ENCODE measurements around the gene PYGB. TPM values are rescaled to one million over a fixed set of nuclear protein-coding genes. Genes with fewer than 3 reads are reported as not detected.

Gene PYGB
- total RNA-seq, 1 donor from 2014 or later, result 167 TPM

DNA sequence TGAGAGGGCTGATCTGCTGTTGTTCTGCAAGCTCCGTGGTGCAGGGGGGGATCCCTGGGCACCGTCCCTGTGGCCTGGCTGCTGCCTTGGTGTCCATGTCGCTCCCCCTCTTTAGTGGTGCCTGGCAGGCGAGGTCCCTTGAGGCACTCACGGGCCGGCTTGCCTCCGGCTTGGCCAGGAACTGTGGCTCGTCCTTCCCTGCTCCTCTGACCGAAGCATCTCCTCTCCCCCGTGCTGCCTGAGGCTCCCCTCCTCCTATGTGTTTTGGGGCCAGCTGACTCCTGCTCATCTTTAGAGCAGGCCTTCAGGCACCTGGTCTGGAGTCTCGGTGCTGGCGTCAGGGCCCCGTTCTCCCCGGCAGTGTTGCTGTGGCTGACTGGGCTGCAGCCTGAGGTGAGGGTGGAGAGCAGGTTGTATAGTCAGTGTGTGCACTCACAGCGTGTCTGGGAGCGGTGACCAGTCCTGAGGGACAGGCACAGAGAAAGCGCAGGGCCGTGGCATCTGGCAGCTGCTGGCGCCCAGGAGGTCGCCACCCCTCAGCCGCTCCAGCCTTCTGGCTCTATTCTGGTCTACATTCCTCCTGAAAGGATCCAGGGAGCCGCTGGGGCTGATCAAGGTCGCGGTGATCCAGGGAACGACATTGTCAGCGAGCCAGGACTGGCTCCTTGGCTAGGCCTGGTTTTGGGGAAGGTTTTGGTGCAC lies 43.7 kb downstream of the PYGB start:
- DNase-seq (ENCODE audit: low read depth), result no peak
- H3K36me3 ChIP-seq (ENCODE audit: control insufficient read depth, insufficient read depth, low read length), result peaks cover 10% of the 10 kb centered on the region
- H3K27me3 ChIP-seq (ENCODE audit: control insufficient read depth, insufficient read depth, low read length), result no peaks in the 10 kb centered on the region
- TF ChIP-seq, protein P1, sequence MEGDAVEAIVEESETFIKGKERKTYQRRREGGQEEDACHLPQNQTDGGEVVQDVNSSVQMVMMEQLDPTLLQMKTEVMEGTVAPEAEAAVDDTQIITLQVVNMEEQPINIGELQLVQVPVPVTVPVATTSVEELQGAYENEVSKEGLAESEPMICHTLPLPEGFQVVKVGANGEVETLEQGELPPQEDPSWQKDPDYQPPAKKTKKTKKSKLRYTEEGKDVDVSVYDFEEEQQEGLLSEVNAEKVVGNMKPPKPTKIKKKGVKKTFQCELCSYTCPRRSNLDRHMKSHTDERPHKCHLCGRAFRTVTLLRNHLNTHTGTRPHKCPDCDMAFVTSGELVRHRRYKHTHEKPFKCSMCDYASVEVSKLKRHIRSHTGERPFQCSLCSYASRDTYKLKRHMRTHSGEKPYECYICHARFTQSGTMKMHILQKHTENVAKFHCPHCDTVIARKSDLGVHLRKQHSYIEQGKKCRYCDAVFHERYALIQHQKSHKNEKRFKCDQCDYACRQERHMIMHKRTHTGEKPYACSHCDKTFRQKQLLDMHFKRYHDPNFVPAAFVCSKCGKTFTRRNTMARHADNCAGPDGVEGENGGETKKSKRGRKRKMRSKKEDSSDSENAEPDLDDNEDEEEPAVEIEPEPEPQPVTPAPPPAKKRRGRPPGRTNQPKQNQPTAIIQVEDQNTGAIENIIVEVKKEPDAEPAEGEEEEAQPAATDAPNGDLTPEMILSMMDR (IDR thresholded peaks at IDR 0.05; ENCODE audit: insufficient read depth, low read length, poor library complexity, severe bottlenecking), result no peak
- H3K4me3 ChIP-seq (ENCODE audit: low read depth, low read length), result no peak overlapping the region

DNA sequence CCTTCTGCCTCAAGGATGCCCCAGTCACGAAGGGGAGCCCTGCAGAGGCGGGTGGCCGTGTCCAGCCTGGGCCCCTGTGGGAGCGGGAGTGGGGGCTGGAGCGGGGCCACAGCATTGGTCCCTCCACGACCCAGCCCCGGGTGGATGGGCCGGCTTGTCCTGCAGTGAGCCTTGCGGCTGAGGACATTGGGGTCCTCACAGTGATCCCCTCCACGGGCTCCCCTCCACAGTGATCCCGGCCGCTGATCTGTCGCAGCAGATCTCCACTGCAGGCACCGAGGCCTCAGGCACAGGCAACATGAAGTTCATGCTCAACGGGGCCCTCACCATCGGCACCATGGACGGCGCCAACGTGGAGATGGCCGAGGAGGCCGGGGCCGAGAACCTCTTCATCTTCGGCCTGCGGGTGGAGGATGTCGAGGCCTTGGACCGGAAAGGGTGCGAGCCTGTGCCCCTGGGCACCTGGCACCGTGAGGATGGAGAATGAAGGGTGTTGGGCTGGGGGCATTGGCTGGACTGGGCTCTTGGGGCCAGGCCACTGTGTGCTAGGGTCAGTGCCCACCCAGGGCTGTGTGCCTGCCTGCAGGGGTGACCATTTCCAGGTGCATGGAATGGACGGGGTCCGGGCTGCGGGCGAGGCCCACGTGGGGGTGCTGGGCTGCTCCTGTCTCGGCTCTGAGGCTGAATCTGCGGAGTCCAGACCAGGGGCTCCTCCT lies 44.4 kb downstream of the PYGB start:
- H3K27me3 ChIP-seq (ENCODE audit: control insufficient read depth, insufficient read depth, low read length), result no peaks in the 10 kb centered on the region
- H3K36me3 ChIP-seq (ENCODE audit: control insufficient read depth, insufficient read depth, low read length), result peaks cover 10% of the 10 kb centered on the region
- H3K4me3 ChIP-seq (ENCODE audit: low read depth, low read length), result no peak overlapping the region
- TF ChIP-seq, protein P1 (IDR thresholded peaks at IDR 0.05; ENCODE audit: insufficient read depth, low read length, poor library complexity, severe bottlenecking), result no peak
- no peak for DNase-seq (ENCODE audit: low read depth)

DNA sequence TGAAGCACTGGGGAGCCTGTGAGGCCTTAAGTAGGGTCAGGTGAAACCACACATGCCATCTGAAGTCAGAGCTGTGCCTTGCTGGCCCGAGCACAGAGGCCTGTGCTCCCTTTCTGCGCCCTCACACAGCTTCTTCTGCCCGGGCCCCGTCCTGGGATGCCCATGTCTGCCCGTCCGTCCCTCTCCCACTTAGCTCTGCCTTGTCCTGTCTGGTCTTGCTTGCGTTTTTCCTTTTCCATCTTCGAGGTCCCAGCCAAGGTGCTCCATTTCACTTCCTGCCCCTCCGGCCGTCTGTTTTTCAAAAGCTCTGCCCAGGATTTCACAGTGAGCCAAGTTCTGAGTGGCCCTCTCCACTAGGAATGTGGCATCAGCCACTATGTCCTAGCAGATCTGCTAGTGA lies 45.6 kb downstream of the PYGB start:
- DNase-seq (ENCODE audit: low read depth), result no peak
- peaks cover 10% of the 10 kb centered on the region for H3K36me3 ChIP-seq (ENCODE audit: control insufficient read depth, insufficient read depth, low read length)
- H3K27me3 ChIP-seq (ENCODE audit: control insufficient read depth, insufficient read depth, low read length), result no peaks in the 10 kb centered on the region
- TF ChIP-seq, protein P1 (IDR thresholded peaks at IDR 0.05; ENCODE audit: insufficient read depth, low read length, poor library complexity, severe bottlenecking), result no peak
- no peak overlapping the region for H3K4me3 ChIP-seq (ENCODE audit: low read depth, low read length)

DNA sequence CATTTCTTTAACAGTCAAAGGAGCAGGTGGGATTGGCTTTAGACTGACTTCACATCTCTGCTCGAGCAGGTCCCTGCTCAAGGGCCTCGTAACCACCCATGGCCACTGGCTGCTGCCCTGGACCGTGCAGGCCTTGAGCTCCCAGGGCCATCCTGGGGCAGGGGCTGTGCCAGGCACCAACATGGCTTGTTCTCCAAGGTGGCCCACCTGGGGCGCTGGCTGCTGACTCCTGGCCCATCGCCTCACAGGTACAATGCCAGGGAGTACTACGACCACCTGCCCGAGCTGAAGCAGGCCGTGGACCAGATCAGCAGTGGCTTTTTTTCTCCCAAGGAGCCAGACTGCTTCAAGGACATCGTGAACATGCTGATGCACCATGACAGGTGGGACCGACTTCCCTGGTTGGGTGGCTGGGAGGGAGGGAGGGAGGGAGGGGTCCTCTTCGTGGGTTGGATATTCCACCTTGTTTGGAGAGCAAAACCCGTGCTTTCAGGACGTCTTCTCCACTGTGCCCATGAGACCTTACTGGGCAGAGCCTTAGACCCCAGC lies 46.1 kb downstream of the PYGB start:
- H3K27me3 ChIP-seq (ENCODE audit: control insufficient read depth, insufficient read depth, low read length), result no peaks in the 10 kb centered on the region
- H3K36me3 ChIP-seq (ENCODE audit: control insufficient read depth, insufficient read depth, low read length), result peaks cover 10% of the 10 kb centered on the region
- DNase-seq (ENCODE audit: low read depth), result no peak
- TF ChIP-seq, protein P1 (IDR thresholded peaks at IDR 0.05; ENCODE audit: insufficient read depth, low read length, poor library complexity, severe bottlenecking), result no peak
- no peak overlapping the region for H3K4me3 ChIP-seq (ENCODE audit: low read depth, low read length)

DNA sequence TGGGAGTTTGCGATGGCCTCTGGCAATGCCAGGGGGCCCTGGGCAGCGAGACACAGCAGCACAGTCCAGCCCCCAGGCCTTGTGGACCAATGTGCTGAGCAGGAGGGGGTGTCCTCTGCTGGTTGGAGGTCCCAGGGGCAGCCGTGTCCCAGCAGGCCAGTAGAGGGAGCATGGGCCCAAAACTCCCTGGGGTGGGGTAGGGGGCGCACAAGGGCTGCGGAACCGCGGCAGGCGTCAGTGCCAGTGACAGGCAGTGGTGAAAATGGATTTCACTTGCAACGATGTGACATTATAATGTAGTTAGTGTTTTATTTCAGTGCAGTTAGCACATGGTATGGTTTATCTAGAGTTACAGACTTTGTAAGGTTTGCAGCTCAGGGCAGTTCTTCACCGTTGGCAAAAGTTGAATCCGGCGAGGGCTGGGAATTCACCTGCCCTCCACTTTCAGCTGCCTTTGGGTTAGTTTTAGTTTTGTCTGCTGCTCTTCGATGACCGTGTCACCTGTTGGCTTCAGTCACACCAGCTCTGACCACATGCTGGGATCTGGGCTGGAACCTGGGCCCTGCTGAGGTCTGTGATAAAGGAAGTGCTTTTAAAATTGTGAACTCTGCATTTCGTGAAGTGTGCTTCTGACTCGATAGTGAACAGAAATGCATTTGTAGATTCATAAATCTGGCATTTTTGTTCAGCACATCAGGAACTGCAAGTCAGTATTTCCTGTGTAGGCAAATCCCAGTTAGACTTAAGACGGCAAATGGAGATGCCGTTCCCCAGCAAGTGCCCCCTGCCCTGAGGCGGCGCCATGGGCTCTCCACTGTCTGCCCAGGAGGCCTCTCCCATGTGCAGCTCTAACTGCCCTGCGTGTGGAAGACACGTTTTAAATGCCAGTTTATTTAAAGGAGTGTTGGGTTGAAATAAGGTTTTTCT lies 46.8 kb downstream of the PYGB start:
- Histone ChIP-seq H3K27me3 (ENCODE audit: control insufficient read depth, insufficient read depth, low read length) (no peaks in the 10 kb centered on the region), H3K4me3 (ENCODE audit: low read depth, low read length) (no peak overlapping the region), H3K36me3 (ENCODE audit: control insufficient read depth, insufficient read depth, low read length) (peaks cover 10% of the 10 kb centered on the region)
- TF ChIP-seq, protein P1 (IDR thresholded peaks at IDR 0.05; ENCODE audit: insufficient read depth, low read length, poor library complexity, severe bottlenecking), result peak; percentile 99
- DNase-seq (ENCODE audit: low read depth), result no peak
